ENCODE measurements around the gene FOLR2. TPM values are rescaled to one million over a fixed set of nuclear protein-coding genes. Genes with fewer than 3 reads are reported as not detected.
"Not testable (repeated sequence)": the region's sequence is repeated elsewhere in the genome, so short reads cannot be mapped to it uniquely, and the experiment has no call there.

FOLR2 gene
- total RNA-seq, 1 experiment from 2014 or later, result not detected

DNA sequence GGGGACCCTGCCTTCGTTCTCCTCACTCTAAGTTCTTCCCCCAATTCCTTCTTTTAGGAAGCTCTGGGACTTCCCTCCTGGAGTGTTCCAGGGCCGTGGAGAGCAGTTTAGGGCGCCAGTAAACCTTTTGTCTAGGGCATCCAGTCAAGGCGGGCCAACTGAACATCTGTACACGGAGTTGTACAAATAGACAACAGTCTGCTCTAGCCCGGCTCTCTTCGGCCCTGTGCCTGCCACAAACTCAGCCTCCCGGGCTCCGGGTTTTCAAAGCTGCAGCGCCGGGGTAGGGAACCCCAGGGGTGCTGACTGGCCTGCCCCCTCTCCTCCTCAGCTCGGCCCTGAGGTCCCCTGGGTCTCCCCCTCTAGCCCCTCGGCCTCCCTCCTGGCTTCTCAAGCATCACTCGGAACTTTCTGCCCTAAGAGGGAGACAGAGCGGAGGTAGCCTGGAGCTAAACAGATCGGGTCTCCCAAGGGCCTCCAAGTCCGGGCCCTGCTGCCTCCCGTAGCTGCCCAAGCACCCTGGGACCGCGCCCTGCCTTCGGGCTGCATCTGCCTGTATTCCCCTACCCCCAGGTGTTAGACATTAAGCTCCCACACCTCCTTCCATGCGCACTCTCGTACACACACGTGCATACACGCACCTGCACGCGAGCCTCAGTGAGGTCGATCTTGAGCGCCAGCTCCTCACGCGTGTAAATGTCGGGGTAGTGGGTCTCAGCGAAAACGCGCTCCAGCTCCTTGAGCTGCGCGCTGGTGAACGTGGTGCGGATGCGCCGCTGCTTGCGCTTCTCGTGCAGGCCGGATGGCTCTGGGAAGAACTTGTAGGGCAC, 24.1 kb downstream of the FOLR2 start:
- DNase-seq (ENCODE audit: low spot score), result no peak

GRCh38 chr11:72241291-72241781, 24.7 kb downstream of the FOLR2 start:
- DNase-seq (ENCODE audit: low spot score), result no peak

- DNase-seq (ENCODE audit: low spot score), result no peak
These were observed 25.5 kb downstream of the FOLR2 start for GRCh38 chr11:72242141-72242540.

- DNase-seq (ENCODE audit: low spot score), result no peak
These were observed 26.8 kb downstream of the FOLR2 start for GRCh38 chr11:72243173-72244059.

GRCh38 chr11:72244060-72244360, 27.4 kb downstream of the FOLR2 start, which contains the start of gene PHOX2A:
Gene PHOX2A (minus strand): TSS chr11:72244176. CDS start chr11:72244004, 172 bp downstream.
- no peak for DNase-seq (ENCODE audit: low spot score)

- no peak for DNase-seq (ENCODE audit: low spot score)
These were observed 28.0 kb downstream of the FOLR2 start for GRCh38 chr11:72244361-72245262.

GRCh38 chr11:72245263-72245816, 28.7 kb downstream of the FOLR2 start:
- no peak for DNase-seq (ENCODE audit: low spot score)

- DNase-seq (ENCODE audit: low spot score), result no peak
These were observed 31.0 kb downstream of the FOLR2 start for GRCh38 chr11:72247584-72247983.

GRCh38 chr11:72249961-72250360, 33.4 kb downstream of the FOLR2 start:
- no peak for DNase-seq (ENCODE audit: low spot score)

DNA sequence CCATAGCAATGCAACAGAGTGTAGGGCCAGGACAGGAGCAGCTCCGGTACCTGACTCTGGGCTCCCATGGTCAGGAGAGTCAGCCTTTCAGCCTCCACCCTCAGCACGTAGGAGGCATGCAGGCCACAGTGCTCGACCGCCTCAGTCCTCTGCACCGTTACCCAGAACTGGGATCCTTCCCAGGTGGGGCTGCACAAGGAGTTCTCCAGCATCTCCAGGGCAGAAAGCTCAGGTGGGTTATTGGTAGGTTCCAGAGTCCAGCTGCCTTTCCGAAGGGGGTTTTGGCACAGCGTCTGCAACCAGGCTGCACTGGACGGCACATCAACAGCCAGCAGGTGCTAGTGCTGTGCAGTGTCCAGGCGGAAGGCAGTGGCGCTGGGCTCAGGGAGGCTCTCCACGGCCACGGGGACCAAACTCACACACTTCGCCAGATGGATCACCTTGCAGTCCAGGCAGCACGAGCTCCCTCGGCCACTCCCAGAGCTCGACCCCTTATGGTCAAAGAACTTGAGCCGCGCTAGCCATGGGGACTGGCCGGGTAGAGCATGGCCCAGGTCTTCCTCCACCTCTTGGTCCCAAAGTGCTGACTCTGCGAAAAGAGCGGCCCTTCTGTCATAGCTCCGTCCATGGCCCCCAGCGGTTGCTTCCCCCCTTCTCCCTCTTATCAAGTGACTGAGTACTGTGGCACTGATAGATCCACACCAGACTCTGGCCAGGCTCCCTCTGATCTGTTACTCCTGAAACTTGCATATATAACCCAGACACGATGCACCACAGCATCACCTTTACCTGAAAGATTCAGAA, 34.3 kb downstream of the FOLR2 start:
- DNase-seq (ENCODE audit: low spot score), result no peak

- DNase-seq (ENCODE audit: low spot score), result no peak
These were observed 35.0 kb downstream of the FOLR2 start for GRCh38 chr11:72251614-72252013.

DNA sequence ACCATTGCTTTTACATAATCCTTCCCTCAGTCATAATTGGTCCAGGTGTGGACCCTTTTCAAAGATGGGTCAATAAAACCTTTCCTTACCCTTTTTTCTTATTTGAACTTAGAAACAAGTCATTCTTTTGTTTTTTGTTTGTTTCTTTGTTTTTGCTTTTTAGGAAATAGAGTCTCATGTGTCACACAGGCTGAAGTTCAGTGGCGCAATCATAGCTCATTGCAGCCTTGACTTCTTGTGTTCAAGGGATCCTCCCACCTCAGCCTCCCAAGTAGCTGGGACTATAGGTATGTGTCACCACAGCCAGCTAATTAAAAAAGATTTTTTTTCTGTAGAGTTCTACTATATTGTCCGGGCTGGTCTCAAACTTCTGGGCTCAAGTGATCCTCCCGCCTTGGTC, 36.8 kb downstream of the FOLR2 start:
- no peak for DNase-seq (ENCODE audit: low spot score)

DNA sequence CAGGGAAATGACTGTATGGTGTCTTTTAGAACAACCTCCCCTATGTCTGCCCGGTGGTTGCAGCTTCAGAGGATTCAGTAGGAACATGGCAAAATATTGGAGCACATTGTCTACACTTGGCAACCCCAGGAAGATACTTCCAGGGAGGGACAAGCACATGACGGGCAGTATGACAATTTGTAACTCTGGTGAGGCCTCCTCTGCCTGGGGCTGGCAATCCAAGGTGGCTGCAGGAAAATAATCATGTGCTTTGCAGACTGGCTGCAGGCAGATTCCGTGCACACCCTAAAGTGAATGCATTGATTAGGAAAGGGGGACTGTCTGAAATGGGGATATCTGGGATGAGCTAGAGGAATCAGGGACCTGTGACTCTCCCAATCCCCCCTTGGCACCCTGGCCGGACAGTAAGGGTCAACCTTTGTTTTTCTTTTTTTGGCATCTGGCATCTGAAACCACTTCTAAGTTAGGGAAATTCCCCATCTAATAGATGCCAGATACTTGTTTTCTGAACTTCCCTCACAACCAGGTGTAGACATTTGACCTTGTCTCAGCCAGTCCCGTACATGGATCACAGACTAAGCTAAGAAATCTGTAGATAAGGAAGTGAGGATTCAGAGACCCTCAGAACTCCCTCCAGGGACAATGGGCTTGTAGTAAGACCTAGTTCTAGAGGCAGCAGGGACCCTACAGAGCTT, 37.9 kb downstream of the FOLR2 start:
- DNase-seq (ENCODE audit: low spot score), result no peak

DNA sequence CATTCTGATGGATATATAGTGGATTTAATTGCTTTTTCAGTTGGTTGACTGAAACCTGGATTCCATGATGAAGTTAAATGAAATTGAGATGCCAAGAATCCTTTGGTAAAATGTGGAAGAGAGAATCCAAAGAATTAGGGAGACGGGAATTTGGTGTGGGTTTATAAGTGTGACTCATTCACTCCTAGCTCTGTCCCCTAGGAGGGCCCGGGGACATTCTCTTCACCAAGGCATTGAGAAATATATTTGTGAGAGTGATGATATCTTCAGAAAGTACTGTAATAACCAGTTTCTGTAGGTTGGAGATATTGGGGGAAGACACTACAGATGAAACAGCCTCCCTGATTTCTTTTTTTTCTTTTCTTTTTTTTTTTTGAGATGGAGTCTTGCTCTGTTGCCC, 41.0 kb downstream of the FOLR2 start:
- DNase-seq (ENCODE audit: low spot score), result no peak

GRCh38 chr11:72259490-72259889, 42.9 kb downstream of the FOLR2 start:
- DNase-seq (ENCODE audit: low spot score), result no peak

DNA sequence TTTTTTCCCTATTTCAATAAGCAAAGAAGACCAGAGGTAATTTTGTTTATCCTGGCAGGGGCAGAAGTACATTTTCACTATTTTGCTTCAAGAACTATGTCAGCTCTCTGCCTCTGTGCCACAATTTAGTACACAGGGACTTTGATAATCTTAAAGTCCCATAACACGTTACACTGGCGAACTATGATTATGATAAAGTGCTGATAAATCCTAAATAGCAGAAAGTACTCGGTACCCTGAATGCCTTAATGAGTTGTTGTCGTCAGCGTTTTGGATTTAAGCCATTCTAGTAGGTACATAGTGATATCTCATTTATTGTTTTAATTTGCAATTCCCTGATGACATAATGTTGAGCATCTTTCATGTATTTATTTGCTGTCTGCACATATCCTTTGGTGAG, 44.0 kb downstream of the FOLR2 start:
- DNase-seq (ENCODE audit: low spot score), result no peak

GRCh38 chr11:72263361-72263760, 46.8 kb downstream of the FOLR2 start:
- DNase-seq (ENCODE audit: low spot score), result no peak

DNA sequence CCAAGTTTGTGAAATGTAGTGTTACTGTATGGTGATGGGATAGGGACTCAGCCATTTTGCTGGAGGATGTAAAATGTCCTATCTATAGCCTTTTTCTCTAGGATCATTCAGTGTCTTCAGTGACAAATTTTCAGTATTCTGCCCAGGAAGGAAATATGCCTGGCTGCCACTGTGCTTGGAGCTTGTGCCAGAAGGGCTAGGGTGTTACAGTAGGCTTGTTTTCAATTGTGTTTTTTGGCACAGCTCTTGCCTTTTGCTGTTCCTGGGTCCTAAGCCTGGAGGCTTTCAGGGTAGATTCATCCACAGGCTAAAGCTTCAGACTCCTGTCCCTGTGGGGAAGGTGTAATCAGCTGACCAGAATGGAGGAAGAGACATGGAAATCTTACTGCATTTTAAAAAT, 49.4 kb downstream of the FOLR2 start:
- no peak for DNase-seq (ENCODE audit: low spot score)

DNA sequence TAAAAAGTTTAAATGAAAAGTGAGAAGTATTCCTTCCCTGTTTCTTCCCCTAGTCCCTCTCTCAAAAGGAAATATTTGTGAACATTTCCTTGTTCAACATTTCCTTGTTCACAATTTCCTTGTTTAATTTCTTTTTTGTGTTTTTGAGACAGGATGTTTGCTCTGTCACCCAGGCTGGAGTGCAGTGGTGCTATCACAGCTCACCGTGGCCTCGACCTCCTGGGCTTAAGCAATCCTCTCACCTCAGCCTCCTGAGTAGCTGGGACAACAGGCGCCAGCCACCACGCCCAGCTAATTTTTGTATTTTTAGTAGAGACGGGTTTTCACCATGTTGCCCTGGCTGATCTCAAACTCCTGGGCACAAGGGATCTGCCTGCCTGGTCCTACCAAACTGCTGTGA, 50.4 kb downstream of the FOLR2 start:
- not testable (repeated sequence) for DNase-seq (ENCODE audit: low spot score)

Data from HT-29 (cell line).